ENCODE results near the gene THOP1. TPM values are rescaled to one million over a fixed set of nuclear protein-coding genes. Genes with fewer than 3 reads are reported as not detected.

THOP1 gene
- total and polyA plus RNA-seq, 9 donors, result 11.3 to 54.7 (median 39.5) TPM

DNA sequence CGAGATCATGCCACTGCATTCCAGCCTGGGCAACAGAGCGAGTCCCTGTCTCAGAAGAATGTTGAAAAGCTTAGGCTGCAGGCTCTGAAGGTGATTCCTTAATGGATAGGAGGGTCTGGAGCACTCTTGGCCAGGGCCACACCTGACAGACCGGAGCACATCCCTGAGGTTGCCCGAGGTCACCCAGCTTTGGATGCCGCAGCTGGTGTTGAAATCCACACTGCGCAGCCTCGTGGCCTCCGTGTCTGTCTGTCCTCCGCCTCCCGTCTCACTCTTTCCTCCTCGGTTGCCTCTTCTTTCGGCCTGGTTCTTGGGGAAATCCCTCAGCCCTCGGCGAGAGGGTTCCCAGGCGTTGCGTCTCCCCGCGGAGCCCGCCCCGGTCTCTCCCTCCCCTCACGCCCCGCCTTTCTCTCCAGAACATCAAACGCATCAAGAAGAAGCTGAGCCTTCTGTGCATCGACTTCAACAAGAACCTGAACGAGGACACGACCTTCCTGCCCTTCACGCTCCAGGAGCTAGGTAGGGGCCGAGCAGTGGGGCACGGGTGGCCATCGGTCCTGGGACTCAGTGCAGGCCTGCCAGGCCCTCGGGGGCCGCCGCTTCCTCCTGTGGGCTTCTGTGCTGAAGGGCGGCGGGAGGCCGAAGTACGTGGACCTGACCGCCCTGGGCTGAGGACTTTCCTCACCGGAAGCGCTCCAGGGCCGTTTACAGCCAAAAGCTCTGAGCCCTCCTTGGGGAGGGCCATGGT lies 14.1 kb downstream of the THOP1 start:
- no peak overlapping the region for H3K27ac ChIP-seq
- H3K4me1 ChIP-seq (ENCODE audit: insufficient read depth), result no peaks in the 10 kb centered on the region
- TF ChIP-seq POLR2A (IDR thresholded peaks at IDR 0.05), result no peak
- TF ChIP-seq, protein P1, sequence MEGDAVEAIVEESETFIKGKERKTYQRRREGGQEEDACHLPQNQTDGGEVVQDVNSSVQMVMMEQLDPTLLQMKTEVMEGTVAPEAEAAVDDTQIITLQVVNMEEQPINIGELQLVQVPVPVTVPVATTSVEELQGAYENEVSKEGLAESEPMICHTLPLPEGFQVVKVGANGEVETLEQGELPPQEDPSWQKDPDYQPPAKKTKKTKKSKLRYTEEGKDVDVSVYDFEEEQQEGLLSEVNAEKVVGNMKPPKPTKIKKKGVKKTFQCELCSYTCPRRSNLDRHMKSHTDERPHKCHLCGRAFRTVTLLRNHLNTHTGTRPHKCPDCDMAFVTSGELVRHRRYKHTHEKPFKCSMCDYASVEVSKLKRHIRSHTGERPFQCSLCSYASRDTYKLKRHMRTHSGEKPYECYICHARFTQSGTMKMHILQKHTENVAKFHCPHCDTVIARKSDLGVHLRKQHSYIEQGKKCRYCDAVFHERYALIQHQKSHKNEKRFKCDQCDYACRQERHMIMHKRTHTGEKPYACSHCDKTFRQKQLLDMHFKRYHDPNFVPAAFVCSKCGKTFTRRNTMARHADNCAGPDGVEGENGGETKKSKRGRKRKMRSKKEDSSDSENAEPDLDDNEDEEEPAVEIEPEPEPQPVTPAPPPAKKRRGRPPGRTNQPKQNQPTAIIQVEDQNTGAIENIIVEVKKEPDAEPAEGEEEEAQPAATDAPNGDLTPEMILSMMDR (IDR thresholded peaks at IDR 0.05), result no peak
- no peak for TF ChIP-seq EP300 (IDR thresholded peaks at IDR 0.05)
- WGBS, 3 donors, result 92 to 94% (median 93%) methylated on average over 41 of the region's 41 CpGs
- no peaks in the 10 kb centered on the region for H3K9me3 ChIP-seq
- no peaks in the 10 kb centered on the region for H3K36me3 ChIP-seq
- no peak for DNase-seq
- H3K4me3 ChIP-seq, result no peak overlapping the region
- H3K27me3 ChIP-seq, result no peaks in the 10 kb centered on the region
- intact Hi-C loops (cut with DNase I), result no loop called here

DNA sequence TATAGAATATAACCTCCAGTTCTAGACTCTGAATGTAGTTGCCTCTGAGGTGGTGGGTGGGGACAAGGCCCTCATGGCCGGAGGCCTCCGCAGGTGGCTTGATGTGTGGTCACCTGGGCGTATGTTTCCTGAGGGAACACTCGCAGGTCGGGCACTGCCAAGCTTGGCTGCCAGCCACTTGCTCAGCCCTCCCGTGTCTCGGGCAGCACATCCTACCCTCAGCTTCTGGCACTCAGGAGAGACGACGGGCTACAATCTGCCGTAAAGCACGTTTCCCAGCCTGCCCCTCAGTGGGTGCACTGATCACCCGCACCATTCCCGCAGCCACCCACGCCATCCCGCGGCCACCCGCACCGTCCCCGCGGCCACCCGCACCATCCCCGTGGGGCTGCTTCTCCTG lies 15.2 kb downstream of the THOP1 start:
- Histone ChIP-seq H3K27me3 (no peaks in the 10 kb centered on the region), H3K36me3 (no peaks in the 10 kb centered on the region), H3K4me1 (ENCODE audit: insufficient read depth) (no peaks in the 10 kb centered on the region), H3K9me3 (no peaks in the 10 kb centered on the region), H3K4me3 (no peak overlapping the region), H3K27ac (no peak overlapping the region)
- WGBS, 3 donors, result 88 to 93% (median 91%) methylated on average over 21 to 22 of the region's 22 CpGs
- DNase-seq, result no peak
- TF ChIP-seq, protein P1 (IDR thresholded peaks at IDR 0.05), result no peak
- TF ChIP-seq EP300 (IDR thresholded peaks at IDR 0.05) (no peak), POLR2A (IDR thresholded peaks at IDR 0.05) (no peak)
- intact Hi-C loops (cut with DNase I), result no loop called here

- H3K4me1 ChIP-seq (ENCODE audit: insufficient read depth), result no peaks in the 10 kb centered on the region
- H3K27me3 ChIP-seq, result no peaks in the 10 kb centered on the region
- TF ChIP-seq POLR2A (IDR thresholded peaks at IDR 0.05) (no peak), EP300 (IDR thresholded peaks at IDR 0.05) (no peak)
- TF ChIP-seq, protein P1 (IDR thresholded peaks at IDR 0.05), result no peak
- intact Hi-C loops (cut with DNase I), result no loop called here
- no peak overlapping the region for H3K4me3 ChIP-seq
- H3K9me3 ChIP-seq, result no peaks in the 10 kb centered on the region
- no peak overlapping the region for H3K27ac ChIP-seq
- no peaks in the 10 kb centered on the region for H3K36me3 ChIP-seq
- no peak for DNase-seq
- 93 to 96% (median 94%) methylated on average over 17 of the region's 17 CpGs for WGBS, 3 donors
These were observed 17.5 kb downstream of the THOP1 start for GRCh38 chr19:2802826-2803225.

GRCh38 chr19:2803486-2804155 lies 18.3 kb downstream of the THOP1 start:
- intact Hi-C loops (cut with DNase I), result no loop called here
- Histone ChIP-seq H3K27me3 (no peaks in the 10 kb centered on the region), H3K4me1 (ENCODE audit: insufficient read depth) (no peaks in the 10 kb centered on the region), H3K27ac (no peak overlapping the region), H3K36me3 (no peaks in the 10 kb centered on the region), H3K4me3 (no peak overlapping the region), H3K9me3 (no peaks in the 10 kb centered on the region)
- DNase-seq, result no peak
- TF ChIP-seq, protein P1 (IDR thresholded peaks at IDR 0.05), result no peak
- TF ChIP-seq EP300 (IDR thresholded peaks at IDR 0.05) (no peak), POLR2A (IDR thresholded peaks at IDR 0.05) (no peak)
- WGBS, 3 donors, result 91 to 93% (median 91%) methylated on average over 29 of the region's 29 CpGs

Data from ovary (tissue), 9 donors.